Breast epithelium (tissue), 4 donors: ENCODE results near the gene RAB5B. TPM values are rescaled to one million over a fixed set of nuclear protein-coding genes. Genes with fewer than 3 reads are reported as not detected.
"Not testable (repeated sequence)": the region's sequence is repeated elsewhere in the genome, so short reads cannot be mapped to it uniquely, and the experiment has no call there.

ENCODE experiments used
- DNase-seq, 2 donors: peaks; one replicate each; pipeline ENCODE4 v3.0.0-alpha.2; 2019; ENCODE audit warnings: low spot score in 2 of 2
- H3K27ac ChIP-seq, 2 donors: fragments of 200-600 bp; sonication (generic) in 1 of 2; one replicate each; pipeline ENCODE4 v1.5.1; 2016 to 2019; ENCODE audit warnings: mild to moderate bottlenecking in 1 of 2
- H3K27me3 ChIP-seq, 2 donors: fragments of 200-600 bp; sonication (generic) in 1 of 2; one replicate each; pipeline versions ENCODE4 v1.5.1 to v1.6.0; 2017 to 2019; ENCODE audit warnings: control low read depth in 1 of 2, mild to moderate bottlenecking in 1 of 2
- H3K36me3 ChIP-seq: fragments of 200-600 bp; one replicate; pipeline ENCODE4 v1.5.1; 2019
- H3K4me1 ChIP-seq, 2 donors: fragments of 200-600 bp; sonication (generic); one replicate each; pipeline ENCODE4 v1.5.1; 2016 to 2019; ENCODE audit warnings: control low read depth in 1 of 2
- H3K4me3 ChIP-seq, 3 donors: fragments of 200-600 bp; sonication (generic); 1 replicate in 2 of 3; 2 replicates in 1 of 3; pipeline ENCODE4 v1.5.1; 2016 to 2019; ENCODE audit warnings: mild to moderate bottlenecking in 3 of 3, moderate library complexity in 2 of 3
- H3K9me3 ChIP-seq, 2 donors: fragments of 200-600 bp; sonication (generic) in 1 of 2; one replicate each; pipeline ENCODE4 v1.5.1; 2016 to 2019; ENCODE audit warnings: control low read depth in 1 of 2
- CTCF ChIP-seq, 3 donors: fragments of 450-650 bp; IDR thresholded peaks; one replicate each; pipeline ENCODE4 v1.5.1; 2016 to 2017; ENCODE audit warnings: antibody characterized with exemption in 3 of 3, mild to moderate bottlenecking in 3 of 3, moderate library complexity in 3 of 3
- POLR2A ChIP-seq: fragments of 450-650 bp; IDR thresholded peaks from one replicate; pipeline ENCODE4 v1.6.1; 2016; ENCODE audit warnings: antibody characterized with exemption, mild to moderate bottlenecking, moderate library complexity
- POLR2AphosphoS5 ChIP-seq, 3 donors: sonication (generic); formaldehyde crosslinking; IDR thresholded peaks; one replicate each; pipeline ENCODE4 v1.6.1; 2017; ENCODE audit warnings: antibody characterized with exemption in 3 of 3
- intact Hi-C: fragments of 100-400 bp; cut with DNase I; formaldehyde crosslinking; loops from one replicate; pipeline ENCODE4 v1.15.1; 2023; ENCODE audit warnings: low total_unique reads
- total RNA-seq, 3 donors: library from RNA; depleted of rRNA; stranded (reverse); fragments of >200 nt; gene quantifications; one replicate each; pipeline ENCODE4 v1.1.0, GENCODE V29; 2016

The RAB5B gene
- total RNA-seq, 3 donors from 2014 or later: 74.9 to 98.8 (median 75.7) TPM

- peak overlapping the region; percentile 97 to 98 for H3K27ac ChIP-seq
- no peaks in the 10 kb centered on the region for H3K27me3 ChIP-seq
- intact Hi-C loops: loop anchor here (10.0 kb wide), 1 partner anchor 1132 kb away; no protein-coding TSS in a partner anchor
- H3K4me3 ChIP-seq: peak overlapping the region; percentile 56 to 97 (median 71)
- no peaks in the 10 kb centered on the region for H3K9me3 ChIP-seq
- TF ChIP-seq POLR2A: peak; percentile 51
- peak in 2 of 3 donors; percentile 64 to 80 for TF ChIP-seq POLR2AphosphoS5 (IDR thresholded peaks at IDR 0.05)
- TF ChIP-seq CTCF (IDR thresholded peaks at IDR 0.05): no peak
- no peaks in the 10 kb centered on the region for H3K4me1 ChIP-seq
- no peaks in the 10 kb centered on the region for H3K36me3 ChIP-seq
- DNase-seq: no peak
Observed at GRCh38 chr12:55972911-55973598, 823 bp upstream of the RAB5B start.

GRCh38 chr12:55974308-55974730 is 441 bp downstream of the RAB5B start:
- Histone ChIP-seq H3K9me3 (no peaks in the 10 kb centered on the region), H3K4me1 (no peaks in the 10 kb centered on the region), H3K4me3 (peak overlapping the region; percentile 83 to 97 (median 96)), H3K27me3 (no peaks in the 10 kb centered on the region), H3K36me3 (no peaks in the 10 kb centered on the region), H3K27ac (peak overlapping the region; percentile 96 to 98)
- intact Hi-C loops: loop anchor here (10.0 kb wide), 1 partner anchor 1130 kb away; no protein-coding TSS in a partner anchor
- DNase-seq: peak; percentile 61 to 63
- TF ChIP-seq POLR2AphosphoS5 (IDR thresholded peaks at IDR 0.05): peak in 1 of 3 donors; percentile 9
- no peak for TF ChIP-seq POLR2A

GRCh38 chr12:55978393-55978792 is 4.5 kb downstream of the RAB5B start:
- Histone ChIP-seq H3K4me3 (no peak overlapping the region), H3K27ac (no peak overlapping the region), H3K27me3 (no peaks in the 10 kb centered on the region), H3K9me3 (no peaks in the 10 kb centered on the region), H3K4me1 (no peaks in the 10 kb centered on the region), H3K36me3 (no peaks in the 10 kb centered on the region)
- intact Hi-C loops: loop anchor here (10.0 kb wide), 1 partner anchor 1126 kb away; no protein-coding TSS in a partner anchor
- TF ChIP-seq POLR2AphosphoS5 (IDR thresholded peaks at IDR 0.05) (no peak), CTCF (IDR thresholded peaks at IDR 0.05) (no peak), POLR2A (no peak)
- no peak for DNase-seq

GRCh38 chr12:55979069-55979468 is 5.2 kb downstream of the RAB5B start:
- Histone ChIP-seq H3K27ac (no peak overlapping the region), H3K4me1 (no peaks in the 10 kb centered on the region), H3K27me3 (no peaks in the 10 kb centered on the region), H3K9me3 (no peaks in the 10 kb centered on the region), H3K36me3 (no peaks in the 10 kb centered on the region), H3K4me3 (no peak overlapping the region)
- TF ChIP-seq POLR2AphosphoS5 (IDR thresholded peaks at IDR 0.05) (no peak), CTCF (IDR thresholded peaks at IDR 0.05) (no peak), POLR2A (no peak)
- intact Hi-C loops: loop anchor here (10.0 kb wide), 1 partner anchor 1126 kb away; no protein-coding TSS in a partner anchor
- no peak for DNase-seq

GRCh38 chr12:55981882-55982281 is 8.0 kb downstream of the RAB5B start:
- H3K27ac ChIP-seq, H3K9me3 ChIP-seq, intact Hi-C loops, H3K36me3 ChIP-seq, DNase-seq, H3K27me3 ChIP-seq, H3K4me1 ChIP-seq, H3K4me3 ChIP-seq: not testable (repeated sequence)

- H3K36me3 ChIP-seq: no peaks in the 10 kb centered on the region
- intact Hi-C loops: no loop called here
- no peak overlapping the region for H3K27ac ChIP-seq
- no peaks in the 10 kb centered on the region for H3K4me1 ChIP-seq
- no peaks in the 10 kb centered on the region for H3K27me3 ChIP-seq
- H3K9me3 ChIP-seq: no peaks in the 10 kb centered on the region
- no peak for DNase-seq
- TF ChIP-seq CTCF (IDR thresholded peaks at IDR 0.05) (no peak), POLR2A (no peak), POLR2AphosphoS5 (IDR thresholded peaks at IDR 0.05) (no peak)
- no peak overlapping the region for H3K4me3 ChIP-seq
Observed at GRCh38 chr12:55982319-55982936, 8.6 kb downstream of the RAB5B start.
